DOHH2 (cell line): Measurements from ENCODE around the gene ABI2.

Experiments used
- EZH2phosphoT487 ChIP-seq: fragments of 200-600 bp; sonication (generic); IDR thresholded peaks from 2 replicates; pipeline ENCODE4 v1.6.1; 2017; ENCODE audit warnings: borderline replicate concordance, mild to moderate bottlenecking, antibody characterized with exemption, low read length, moderate library complexity, mixed read lengths
- TF ChIP-seq, protein P1 (sequence below): fragments of 200-600 bp; sonication (generic); IDR thresholded peaks from one replicate; pipeline ENCODE4 v1.5.1; 2014; ENCODE audit warnings: antibody characterized with exemption, mild to moderate bottlenecking, low read depth, low read length; ENCODE audit not compliant: poor library complexity, severe bottlenecking

DNA sequence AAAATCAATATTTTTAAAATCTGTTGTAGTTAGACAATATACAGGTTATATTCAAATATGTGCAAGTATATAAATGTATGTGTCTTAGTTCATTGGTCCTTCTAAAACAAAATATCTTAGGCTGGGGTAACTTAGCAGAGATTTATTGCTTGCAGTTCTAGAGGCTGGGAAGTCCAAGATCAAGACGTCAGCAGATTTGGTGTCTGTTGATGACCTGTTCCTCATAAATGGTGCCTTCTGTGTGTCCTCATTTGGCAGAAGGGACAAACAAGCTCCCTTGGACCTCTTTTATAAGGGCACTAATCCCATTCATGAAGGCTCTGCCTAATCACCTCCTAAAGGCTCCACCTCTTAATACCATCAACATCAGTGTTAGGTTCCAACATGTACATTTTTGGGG lies 31.3 kb downstream of the ABI2 start:
- TF ChIP-seq, protein P1, sequence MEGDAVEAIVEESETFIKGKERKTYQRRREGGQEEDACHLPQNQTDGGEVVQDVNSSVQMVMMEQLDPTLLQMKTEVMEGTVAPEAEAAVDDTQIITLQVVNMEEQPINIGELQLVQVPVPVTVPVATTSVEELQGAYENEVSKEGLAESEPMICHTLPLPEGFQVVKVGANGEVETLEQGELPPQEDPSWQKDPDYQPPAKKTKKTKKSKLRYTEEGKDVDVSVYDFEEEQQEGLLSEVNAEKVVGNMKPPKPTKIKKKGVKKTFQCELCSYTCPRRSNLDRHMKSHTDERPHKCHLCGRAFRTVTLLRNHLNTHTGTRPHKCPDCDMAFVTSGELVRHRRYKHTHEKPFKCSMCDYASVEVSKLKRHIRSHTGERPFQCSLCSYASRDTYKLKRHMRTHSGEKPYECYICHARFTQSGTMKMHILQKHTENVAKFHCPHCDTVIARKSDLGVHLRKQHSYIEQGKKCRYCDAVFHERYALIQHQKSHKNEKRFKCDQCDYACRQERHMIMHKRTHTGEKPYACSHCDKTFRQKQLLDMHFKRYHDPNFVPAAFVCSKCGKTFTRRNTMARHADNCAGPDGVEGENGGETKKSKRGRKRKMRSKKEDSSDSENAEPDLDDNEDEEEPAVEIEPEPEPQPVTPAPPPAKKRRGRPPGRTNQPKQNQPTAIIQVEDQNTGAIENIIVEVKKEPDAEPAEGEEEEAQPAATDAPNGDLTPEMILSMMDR: no peak
- TF ChIP-seq EZH2phosphoT487: no peak
